DMS79 (cell line): ENCODE data around the gene SLC25A17.
"Not testable (repeated sequence)": the region's sequence is repeated elsewhere in the genome, so short reads cannot be mapped to it uniquely, and the experiment has no call there.

Source experiments
- DNase-seq: peaks from one replicate; lab custom pipeline; 2025; lab: John Stamatoyannopoulos, UW

The SLC25A17 gene

DNA sequence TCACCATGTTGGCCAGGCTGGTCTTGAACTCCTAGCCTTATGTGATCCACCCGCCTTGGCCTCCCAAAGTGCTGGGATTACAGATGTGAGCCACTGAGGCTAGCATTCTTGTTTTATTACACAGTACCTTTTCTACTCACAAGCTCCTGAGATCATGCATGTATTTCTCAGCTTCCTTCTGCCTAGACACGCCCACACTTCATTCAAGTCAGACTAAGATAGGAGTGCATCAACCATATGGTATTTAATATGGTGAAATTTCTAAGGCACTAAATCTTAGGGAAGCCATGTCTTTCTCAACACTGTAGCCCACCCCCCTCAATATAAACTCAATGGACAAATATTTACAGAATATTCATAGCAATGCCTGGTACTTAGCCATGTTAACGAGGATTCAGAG is 62.1 kb downstream of the SLC25A17 start:
- DNase-seq, result no peak

DNA sequence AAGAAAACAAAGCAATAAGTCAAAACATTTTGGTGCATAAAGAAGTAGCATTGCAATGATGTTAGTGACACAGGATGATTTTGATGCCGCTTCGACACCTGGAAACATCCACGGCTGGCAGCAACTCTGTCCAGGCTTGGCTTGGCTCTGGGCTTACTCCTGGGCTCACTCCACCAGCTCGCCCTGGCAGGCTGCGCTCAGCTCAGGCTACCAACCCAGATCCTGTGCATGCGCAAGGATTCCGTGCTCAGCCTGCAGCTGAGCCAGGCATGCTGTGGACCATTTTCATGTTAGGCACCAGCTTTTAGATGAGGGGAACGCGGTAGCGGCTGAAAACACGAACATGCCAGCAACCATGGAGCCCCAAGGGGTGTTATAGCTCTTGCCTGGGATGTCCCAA is 66.0 kb downstream of the SLC25A17 start:
- DNase-seq, result no peak

DNA sequence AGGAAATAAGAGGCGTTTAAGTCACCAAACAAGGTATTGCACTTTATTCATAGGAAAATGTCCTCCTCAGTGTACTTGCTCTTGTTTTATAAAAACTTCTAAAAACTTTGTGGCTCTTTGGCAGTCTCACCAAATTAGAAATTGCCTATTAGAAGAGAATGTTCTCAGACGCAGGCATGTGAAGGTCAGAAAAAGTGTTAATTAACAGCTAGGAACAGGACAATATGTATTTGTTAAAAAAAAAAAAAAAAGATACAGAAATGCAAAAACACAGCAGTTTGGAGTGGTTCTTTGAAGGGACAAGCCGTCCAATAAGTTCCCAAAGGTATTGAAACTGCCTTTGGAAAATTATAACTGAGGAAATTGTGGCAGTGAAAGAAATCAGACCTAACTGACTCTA is 67.9 kb downstream of the SLC25A17 start:
- no peak for DNase-seq

DNA sequence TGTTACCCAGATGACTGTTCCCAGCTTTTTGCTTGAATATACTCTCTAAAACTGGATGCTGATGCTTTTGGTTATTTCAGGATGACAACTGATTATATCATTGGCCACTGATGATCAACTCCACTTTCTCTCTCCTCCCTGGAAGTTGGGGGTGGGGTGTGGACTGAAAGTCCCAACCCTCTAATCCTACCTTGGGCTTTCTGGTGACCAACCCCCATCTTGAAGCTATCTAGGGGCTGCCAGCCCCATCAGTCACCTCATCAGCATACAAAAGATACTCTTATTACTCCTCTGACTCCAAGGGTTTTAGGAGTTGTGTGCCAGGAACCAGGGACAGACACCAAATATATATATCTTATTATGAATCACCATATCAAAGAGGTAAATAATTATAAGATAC is 69.3 kb downstream of the SLC25A17 start:
- no peak for DNase-seq

DNA sequence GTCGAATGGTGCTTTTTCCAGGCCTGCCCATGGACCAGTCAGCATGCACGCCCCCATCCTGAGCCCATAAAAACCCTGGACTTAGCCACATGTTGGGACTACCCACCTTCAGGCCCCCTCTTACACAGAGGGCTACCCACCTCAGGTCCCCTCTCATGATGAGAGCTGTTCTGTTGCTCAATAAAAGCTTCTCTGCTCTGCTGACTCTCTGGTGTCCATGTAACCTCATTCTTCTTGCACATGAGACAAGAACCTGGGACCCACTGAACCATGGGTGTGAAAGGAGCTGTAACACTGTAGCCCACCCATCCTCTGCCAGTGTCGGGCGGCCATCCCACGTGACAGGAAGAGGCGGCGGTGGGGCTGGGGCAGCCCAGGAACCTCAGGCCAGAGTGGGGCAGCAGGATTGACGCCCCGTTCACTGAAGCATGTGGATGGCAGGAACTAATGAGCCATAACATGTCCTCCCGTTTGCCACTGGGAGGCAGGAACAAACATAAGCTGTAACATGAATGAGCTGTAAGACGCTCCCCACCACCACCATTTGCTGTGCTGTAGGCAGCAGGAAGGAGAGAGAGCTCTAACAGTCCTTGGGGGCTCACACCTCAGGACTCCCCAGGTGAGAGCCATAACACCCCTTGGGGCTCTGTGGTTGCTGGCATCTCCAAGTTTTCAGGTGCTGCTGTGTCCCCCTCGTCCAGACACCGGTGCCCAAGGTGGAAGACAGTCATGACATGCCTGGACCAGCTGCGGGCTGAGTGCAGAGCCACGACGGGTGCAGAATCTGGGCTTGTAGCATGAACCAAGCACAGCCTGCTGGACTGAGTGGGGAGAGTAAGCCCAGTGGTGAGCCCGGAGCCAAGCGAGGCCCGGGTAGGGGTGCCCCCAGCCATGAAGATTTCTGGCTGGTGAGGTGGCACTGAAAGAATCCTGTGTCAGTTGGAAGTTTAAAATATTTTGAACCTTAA is 70.5 kb downstream of the SLC25A17 start:
- no peak for DNase-seq

DNA sequence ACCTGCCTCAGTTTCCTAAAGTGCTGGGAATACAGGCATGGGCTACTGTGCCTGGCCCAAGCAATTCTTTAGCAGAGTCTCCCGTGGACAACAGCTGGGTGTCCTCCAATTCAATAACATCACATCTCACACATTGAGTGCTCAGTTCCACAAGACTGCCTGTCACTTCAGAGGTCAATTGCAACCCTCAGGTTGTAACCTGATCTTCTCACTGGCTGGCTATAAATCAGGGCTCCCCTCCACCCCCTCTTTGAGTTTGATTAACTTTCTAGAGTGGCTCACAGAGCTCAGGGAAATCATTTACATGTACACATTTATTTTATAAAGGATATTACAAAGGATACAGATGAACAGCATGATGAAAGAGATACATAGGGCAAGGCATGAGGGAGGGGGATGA is 71.8 kb downstream of the SLC25A17 start:
- DNase-seq, result no peak

DNA sequence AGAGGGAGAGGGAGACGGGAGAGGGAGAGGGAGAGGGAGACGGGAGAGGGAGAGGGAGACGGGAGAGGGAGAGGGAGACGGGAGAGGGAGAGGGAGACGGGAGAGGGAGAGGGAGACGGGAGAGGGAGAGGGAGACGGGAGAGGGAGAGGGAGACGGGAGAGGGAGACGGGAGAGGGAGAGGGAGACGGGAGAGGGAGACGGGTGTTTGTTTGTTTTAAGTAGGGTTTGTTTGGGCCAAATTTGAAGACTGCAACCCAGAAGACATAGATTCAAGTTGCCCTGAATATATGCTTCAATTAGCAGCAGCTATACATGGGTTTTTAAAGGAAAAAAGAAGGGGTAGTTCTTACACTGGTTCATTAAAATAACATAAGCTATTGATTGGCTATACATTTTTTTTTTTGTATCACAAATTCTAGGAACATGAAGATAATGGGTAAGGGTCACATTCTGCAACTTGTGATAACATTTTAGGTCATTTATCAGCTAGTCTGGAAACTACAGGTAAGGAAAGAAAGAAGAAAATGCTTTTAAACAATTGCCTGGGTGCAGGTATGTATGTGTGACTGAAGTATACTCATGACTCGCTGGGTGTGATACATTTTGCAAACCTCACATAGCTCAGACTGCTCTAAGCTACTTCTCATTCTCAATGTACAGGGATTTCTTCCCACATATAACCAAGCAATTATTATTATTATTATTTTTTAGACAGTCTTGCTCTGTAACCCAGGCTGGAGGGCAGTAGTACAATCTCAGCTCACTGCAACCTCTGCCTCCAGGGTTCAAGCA is 72.5 kb downstream of the SLC25A17 start:
- DNase-seq, result no peak

DNA sequence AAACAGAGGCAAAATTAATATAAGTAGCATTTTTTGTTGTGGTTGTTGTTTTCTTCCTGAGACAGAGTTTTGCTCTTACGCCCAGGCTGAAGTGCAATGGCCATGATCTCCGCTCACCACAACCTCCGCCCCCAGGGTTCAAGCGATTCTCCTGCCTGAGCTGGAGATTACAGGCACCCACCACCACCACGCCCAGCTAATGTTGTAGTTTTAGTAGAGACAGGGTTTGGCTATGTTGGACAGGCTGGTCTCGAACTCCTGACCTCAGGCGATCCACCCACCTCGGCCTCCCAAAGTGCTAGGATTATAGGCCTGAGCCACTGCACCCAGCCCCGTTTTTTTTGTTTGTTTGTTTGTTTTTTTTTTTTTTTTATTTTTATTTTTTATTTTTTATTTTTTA is 75.4 kb downstream of the SLC25A17 start:
- DNase-seq, result no peak

DNA sequence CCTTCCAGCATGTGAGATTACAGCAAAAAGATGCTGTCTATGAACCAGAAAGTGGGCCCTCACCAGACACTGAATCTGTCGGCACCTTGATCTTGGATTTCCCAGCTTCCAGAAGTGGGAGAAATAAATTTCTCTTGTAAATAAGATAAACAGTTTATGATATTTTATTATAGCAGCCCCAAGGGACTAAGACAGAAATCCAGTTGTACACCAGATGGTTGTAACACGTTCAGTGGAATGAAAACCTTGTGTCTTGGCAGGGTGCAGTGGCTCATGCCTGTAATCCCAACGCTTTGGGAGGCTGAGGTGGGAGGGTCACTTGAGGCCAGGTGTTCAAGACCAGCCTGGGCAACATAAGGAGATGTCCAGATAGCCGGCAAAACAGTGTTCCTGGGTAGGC is 78.0 kb downstream of the SLC25A17 start:
- no peak for DNase-seq

DNA sequence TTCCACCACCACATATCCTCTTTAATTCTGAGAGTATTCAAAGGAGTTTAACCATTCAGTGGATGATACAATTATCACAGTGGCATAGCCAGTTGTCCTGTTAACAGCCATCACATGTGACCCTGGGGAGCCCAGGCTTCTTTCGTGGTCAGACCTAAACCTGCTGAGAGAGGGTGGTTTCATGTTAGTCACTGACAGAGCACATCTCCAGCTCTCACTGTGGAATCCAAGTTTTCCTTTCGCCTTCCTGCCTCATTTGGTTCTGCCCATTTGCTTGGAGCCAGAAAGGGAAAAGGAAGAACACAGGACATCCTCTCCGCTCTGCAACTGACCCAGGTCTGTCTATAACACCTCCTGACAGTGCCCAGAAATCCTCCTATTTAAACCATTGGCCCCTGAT is 79.4 kb downstream of the SLC25A17 start:
- DNase-seq, result no peak

DNA sequence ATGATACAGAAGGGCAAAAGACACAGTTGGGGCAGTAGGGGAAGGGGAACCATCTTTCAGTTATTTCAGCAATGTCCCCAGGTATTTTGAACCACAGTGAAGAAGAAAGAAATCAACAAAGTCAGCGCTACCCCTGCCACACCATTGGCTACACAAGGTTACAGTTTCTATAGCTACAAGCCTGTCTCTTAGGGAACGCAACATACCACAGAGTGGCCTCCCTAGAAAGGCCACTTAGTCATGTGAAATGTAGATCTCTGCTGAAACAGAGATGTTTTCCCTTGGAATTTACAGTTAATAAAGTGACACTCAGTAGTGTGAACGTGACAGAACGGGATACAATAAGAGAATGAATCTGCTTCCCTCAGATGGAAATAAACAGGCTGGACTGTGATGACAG is 85.2 kb downstream of the SLC25A17 start:
- DNase-seq, result no peak

DNA sequence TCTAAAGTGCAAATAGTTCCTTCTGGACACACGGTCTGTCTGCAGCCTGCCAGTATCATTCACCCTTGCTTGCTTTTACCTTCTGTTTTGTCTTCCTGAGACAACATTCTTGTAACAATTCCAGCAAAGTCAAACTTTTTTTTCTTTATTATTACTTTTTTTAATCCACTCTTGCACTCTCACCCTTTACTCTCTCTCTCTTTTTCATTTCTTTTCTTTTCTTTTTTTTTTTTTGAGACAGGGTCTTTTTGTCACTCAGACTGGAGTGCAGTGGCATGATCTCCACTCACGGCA is 86.2 kb downstream of the SLC25A17 start:
- DNase-seq, result no peak

DNA sequence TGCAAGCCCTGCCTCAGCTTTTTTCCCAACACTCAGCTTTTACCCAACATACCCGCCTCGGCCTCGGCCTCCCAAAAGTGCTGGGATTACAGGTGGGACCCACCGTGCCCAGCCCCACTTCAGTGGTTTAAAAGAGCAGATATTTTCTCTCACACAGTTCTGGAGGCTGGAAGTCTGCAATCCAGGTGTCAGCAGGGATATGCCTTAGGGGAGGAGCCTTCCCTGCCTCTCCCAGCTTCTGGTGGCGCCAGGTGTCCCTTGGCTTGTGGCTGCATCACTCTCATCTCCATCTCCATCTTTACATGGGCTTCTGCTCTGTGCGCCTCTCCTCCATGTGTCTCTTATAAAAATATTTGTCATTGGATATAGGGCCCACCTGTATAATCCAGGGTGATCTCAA is 89.9 kb downstream of the SLC25A17 start:
- DNase-seq, result no peak

DNA sequence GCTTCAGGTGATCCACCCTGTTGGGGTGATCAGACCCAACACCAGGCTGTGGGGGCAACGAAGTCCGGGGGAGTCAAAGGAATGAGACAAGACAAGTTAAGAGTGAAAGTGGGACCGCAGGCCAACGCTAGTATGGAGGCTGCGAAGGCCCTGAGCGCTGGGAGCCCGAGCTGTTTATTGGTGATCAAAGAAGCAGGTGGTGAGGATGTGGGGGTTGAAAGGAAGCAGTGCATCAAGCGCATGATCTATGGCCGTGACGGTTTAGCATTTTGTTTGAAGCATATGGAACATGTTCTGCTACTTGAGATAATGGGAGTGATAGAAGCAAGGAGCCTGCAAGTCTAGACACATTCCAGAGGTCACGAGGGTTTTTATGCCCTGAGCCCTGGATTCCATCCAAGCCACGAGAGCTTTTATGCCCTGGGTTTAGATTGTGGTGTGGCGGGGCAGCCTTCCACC is 90.4 kb downstream of the SLC25A17 start:
- DNase-seq, result peak; percentile 79

DNA sequence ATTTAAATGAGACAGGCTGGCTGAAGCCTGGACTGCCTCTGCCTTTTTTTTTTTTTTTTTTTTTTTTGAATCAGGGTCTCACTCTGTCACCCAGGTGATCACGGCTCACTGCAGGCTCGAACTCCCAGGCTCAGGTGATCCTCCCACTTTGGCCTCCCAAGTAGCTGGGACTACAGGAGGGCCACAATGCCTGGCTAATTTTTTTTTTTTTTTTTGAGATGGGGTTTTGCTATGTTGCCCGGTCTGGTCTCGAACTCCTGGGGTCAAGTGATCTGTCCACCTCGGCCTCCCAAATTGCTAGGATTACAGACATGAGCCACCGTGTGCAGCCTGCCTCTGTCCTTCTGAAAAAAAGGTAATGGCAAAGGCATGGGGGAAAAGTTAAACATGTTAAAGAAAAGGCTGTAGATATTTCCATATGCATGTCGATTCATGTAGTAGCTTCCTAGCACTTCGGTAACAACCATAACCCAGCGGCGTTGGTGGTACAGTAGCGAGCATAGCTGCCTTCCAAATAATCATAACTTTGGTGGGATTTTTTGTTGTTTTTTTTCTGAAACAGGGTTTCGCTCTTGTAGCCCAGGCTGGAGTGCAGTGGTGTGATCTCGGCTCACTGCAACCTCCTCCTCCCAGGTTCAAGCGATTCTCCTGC is 91.1 kb downstream of the SLC25A17 start:
- DNase-seq, result no peak

DNA sequence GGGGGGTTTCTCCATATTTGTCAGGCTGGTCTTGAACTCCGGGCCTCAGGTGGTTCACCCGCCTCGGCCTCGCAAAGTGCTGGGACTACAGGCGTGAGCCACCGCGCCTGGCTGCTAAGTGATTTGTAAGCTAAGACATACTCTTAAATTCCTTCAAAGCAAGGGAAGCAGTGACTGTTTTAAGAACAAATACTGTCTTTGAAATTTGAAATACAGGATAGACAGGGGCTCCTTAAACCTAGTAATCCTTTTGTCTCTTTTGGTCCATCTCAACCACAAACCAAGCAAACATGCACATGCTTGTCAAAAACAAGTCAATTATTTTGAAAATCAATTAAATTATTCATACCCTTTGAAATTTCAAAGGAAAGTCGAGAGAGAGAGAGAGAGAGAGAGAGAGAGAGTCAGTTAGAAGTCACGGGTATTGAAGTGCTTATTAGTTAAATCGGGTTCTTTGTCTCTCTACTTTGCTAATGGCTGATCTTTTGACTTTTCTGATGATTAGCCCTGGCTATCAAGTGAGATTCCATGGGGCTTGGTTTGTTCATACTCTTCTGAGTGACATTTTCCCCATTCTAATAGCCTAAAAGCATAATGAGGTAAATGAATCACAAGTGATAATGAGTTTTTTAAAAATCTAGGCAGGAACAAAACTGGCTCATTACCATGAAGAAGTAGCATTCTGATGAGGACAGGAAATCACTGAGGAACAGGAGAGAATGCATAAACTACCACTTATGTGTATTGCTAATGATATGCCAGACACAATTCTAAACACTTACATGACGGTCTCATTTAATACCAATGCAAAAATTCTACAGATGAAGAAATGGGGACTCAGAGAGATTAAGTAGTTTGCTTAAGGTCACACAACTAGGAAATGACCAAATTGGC is 91.8 kb downstream of the SLC25A17 start:
- no peak for DNase-seq

DNA sequence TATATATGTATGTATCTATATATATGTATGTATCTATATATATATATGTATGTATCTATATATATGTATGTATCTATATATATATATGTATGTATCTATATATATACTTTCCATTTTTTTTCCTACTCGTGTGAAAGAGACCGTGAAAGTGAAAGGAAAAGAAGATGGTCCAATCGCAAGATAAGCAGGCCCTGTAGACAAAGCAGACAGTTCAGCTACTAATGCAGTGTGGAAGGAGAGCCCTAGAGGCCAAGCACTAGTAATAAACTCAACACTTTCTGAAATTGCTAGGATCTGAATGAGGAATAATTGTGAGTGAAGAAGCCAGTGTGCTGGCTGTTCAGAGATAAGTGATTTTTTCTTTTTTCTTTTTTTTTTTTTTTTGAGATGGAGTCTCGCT is 92.6 kb downstream of the SLC25A17 start:
- DNase-seq, result no peak

DNA sequence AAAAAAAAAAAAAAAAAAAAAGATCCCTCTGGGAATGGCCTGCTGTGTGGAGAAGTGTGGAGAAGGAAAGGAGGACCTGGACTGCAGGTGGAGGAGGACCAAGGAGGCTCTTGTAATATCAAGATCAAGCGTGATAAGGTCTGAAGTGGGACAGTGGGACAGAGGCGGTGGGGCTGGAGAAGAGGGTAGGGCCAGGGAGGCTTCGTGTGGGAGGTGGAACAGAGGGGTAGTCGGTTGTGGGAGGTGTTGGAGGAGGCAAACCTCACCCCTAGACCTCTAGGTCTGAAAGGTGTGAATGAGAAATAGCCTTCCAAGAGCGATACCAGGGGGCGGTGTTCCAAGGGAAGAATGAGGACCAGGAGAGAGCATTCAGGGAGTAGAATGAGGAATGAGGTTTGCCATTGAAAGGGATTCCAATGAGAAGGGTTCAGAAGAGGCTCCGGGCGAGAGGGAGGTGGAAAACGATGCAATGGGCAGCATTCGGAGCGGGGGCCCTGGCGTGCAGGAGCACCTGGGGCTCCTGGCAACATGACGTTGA is 95.7 kb downstream of the SLC25A17 start:
- DNase-seq, result no peak

DNA sequence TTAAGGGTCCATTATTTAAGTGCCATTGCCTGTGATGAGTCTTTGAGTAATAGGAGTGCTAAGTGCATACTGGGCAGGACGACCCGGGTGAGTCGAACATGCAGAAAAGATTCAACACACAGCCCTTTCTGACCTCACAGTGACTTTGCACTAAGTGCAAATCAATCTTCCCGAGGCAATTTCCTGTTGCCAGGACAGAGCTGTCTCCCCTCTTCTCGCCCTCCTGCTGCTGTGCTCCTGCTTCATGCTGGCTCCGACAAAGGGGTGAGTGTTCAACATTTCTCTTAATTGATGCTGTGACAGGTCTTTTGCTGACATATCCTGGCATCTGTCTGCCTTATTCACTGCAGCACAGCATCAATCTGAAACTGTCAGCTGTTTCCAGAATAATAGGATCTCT is 97.9 kb downstream of the SLC25A17 start:
- DNase-seq, result no peak

DNA sequence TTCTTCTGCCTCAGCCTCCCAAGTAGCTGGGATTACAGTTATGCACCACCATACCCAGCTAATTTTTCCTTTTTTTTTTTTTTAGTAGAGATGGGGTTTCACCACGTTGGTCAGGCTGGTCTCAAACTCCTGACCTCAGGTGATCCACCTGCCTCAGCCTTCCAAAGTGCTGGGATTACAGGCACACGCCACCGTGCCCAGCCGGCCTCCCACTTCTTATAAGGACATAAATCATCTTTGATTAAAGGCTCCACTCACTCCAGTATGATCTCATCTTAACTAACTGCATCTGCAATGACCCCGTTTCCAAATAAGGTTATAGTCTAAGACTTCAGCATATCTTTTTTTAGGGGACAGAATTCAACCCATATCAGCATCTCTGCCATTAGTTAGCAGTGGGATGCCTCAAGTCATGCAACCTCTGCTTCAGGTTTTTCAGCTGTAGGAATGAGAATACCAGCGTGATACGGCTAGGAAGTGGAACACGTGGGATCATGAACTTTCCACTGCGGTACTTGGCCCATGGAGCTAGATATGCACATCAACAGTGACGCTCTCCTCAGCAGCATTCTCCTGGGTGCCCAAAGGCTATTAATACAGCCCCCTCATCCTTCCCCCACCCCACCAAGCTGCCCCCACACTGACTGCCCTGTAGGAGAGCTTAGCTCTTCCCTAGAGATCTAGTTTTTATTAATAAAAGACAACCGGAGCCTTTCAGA is 98.4 kb downstream of the SLC25A17 start:
- no peak for DNase-seq

DNA sequence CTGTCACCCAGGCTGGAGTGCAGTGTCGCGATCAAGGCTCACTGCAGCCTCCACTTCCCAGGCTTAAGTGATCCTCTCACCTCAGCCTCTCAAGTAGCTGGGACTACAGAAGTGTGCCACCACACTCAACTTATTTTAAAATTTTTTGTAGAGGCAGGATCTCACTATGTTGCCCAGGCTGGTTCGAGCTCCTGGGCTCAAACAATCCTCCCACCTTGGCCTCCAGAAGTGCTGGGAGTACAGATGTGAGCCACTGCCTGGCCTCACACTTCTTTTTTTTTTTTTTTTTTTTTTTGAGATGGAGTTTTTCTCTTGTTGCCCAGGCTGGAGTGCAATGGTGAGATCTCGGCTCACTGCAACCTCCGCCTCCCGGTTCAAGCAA is 99.0 kb downstream of the SLC25A17 start:
- DNase-seq, result not testable (repeated sequence)
